Jurkat, Clone E6-1 (cell line): Measurements from ENCODE around the gene NACC1.

Source experiments
- DNase-seq: peaks from one replicate; pipeline ENCODE4 v3.0.0-alpha.2; 2011; ENCODE audit warnings: low read depth, low spot score
- H3K4me3 ChIP-seq: 2 replicates; pipeline ENCODE4 v1.5.1; 2011; ENCODE audit warnings: mild to moderate bottlenecking, low read length, control low read depth, moderate library complexity

NACC1 gene

GRCh38 chr19:13086341-13086740 lies 31.7 kb upstream of the NACC1 start:
- no peak overlapping the region for H3K4me3 ChIP-seq
- DNase-seq, result no peak

GRCh38 chr19:13087295-13087694 lies 30.8 kb upstream of the NACC1 start:
- H3K4me3 ChIP-seq, result no peak overlapping the region
- no peak for DNase-seq

- no peak for DNase-seq
- H3K4me3 ChIP-seq, result no peak overlapping the region
Measured at GRCh38 chr19:13087795-13088537, 30.1 kb upstream of the NACC1 start.

GRCh38 chr19:13089139-13089856 lies 28.8 kb upstream of the NACC1 start:
- no peak for DNase-seq
- no peak overlapping the region for H3K4me3 ChIP-seq

GRCh38 chr19:13089857-13090507 lies 28.1 kb upstream of the NACC1 start:
- no peak overlapping the region for H3K4me3 ChIP-seq
- no peak for DNase-seq

- H3K4me3 ChIP-seq, result no peak overlapping the region
- no peak for DNase-seq
Measured at GRCh38 chr19:13090511-13091231, 27.4 kb upstream of the NACC1 start.

- DNase-seq, result no peak
- no peak overlapping the region for H3K4me3 ChIP-seq
Measured at GRCh38 chr19:13091400-13092157, 26.5 kb upstream of the NACC1 start.

- no peak for DNase-seq
- no peak overlapping the region for H3K4me3 ChIP-seq
Measured at GRCh38 chr19:13092158-13092543, 25.9 kb upstream of the NACC1 start.

- DNase-seq, result no peak
- H3K4me3 ChIP-seq, result no peak overlapping the region
Measured at GRCh38 chr19:13092606-13093235, 25.3 kb upstream of the NACC1 start.

GRCh38 chr19:13093407-13094105 lies 24.5 kb upstream of the NACC1 start:
- no peak overlapping the region for H3K4me3 ChIP-seq
- peak; percentile 73 for DNase-seq

- no peak overlapping the region for H3K4me3 ChIP-seq
- DNase-seq, result no peak
Measured at GRCh38 chr19:13094106-13094504, 24.0 kb upstream of the NACC1 start.

- H3K4me3 ChIP-seq, result no peak overlapping the region
- DNase-seq, result no peak
Measured at GRCh38 chr19:13094771-13095392, 23.2 kb upstream of the NACC1 start.

GRCh38 chr19:13095393-13095784 lies 22.7 kb upstream of the NACC1 start:
- no peak for DNase-seq
- no peak overlapping the region for H3K4me3 ChIP-seq

- no peak overlapping the region for H3K4me3 ChIP-seq
- no peak for DNase-seq
Measured at GRCh38 chr19:13095934-13096927, 21.8 kb upstream of the NACC1 start.

GRCh38 chr19:13097033-13097462 lies 21.0 kb upstream of the NACC1 start:
- no peak overlapping the region for H3K4me3 ChIP-seq
- DNase-seq, result no peak

GRCh38 chr19:13097463-13098258 lies 20.4 kb upstream of the NACC1 start:
- no peak overlapping the region for H3K4me3 ChIP-seq
- no peak for DNase-seq
